Upper lobe of right lung (tissue), 1 donor: ENCODE data around the gene IP6K3. TPM values are rescaled to one million over a fixed set of nuclear protein-coding genes. Genes with fewer than 3 reads are reported as not detected.
A peak's percentile ranks its signal among the peaks of the same experiment; 100 is the strongest.

ENCODE experiments used
- ATAC-seq: fragments of 200-7000 bp; cut with Tn5 transposase; one replicate; pipeline ENCODE4 v1.9.1; 2020; ENCODE audit warnings: mild to moderate bottlenecking, moderate library complexity
- DNase-seq: peaks from one replicate; pipeline ENCODE4 v3.0.0-alpha.2; 2020
- H3K27ac ChIP-seq: fragments of 200-600 bp; one replicate; pipeline ENCODE4 v1.8.0; 2022
- H3K27me3 ChIP-seq: fragments of 200-600 bp; one replicate; pipeline ENCODE4 v1.8.0; 2022; ENCODE audit warnings: mild to moderate bottlenecking
- H3K36me3 ChIP-seq: fragments of 200-600 bp; one replicate; pipeline ENCODE4 v1.8.0; 2022
- H3K4me1 ChIP-seq: fragments of 200-600 bp; one replicate; pipeline ENCODE4 v1.8.0; 2022
- H3K4me3 ChIP-seq: fragments of 200-600 bp; one replicate; pipeline ENCODE4 v1.8.0; 2022; ENCODE audit warnings: mild to moderate bottlenecking
- H3K9me3 ChIP-seq: fragments of 200-600 bp; one replicate; pipeline ENCODE4 v1.8.0; 2022
- intact Hi-C: fragments of 100-400 bp; cut with DNase I; formaldehyde crosslinking; loops from one replicate; pipeline ENCODE4 v1.11.0; 2022
- long read RNA-seq: library from polyadenylated mRNA; unstranded; transcript quantifications from one replicate; pipeline ENCODE4 v2.0.0, GENCODE V29; 2021
- total RNA-seq: library from RNA; stranded (reverse); fragmentation: NEBNext Ultra II Directional; extraction: Animal tissue kit (Norgen Biotek cat#: 25700); gene quantifications from one replicate; pipeline ENCODE4 v1.2.1, GENCODE V29; 2021
- TF ChIP-seq, protein P1 (sequence below): fragments of 200-600 bp; IDR thresholded peaks from one replicate; pipeline ENCODE4 v1.8.0; 2022; ENCODE audit warnings: antibody characterized with exemption
- donor health status: DM: no; HTN: yes; CAD: no; lungs with severe emphysema.

IP6K3 gene, protein sequence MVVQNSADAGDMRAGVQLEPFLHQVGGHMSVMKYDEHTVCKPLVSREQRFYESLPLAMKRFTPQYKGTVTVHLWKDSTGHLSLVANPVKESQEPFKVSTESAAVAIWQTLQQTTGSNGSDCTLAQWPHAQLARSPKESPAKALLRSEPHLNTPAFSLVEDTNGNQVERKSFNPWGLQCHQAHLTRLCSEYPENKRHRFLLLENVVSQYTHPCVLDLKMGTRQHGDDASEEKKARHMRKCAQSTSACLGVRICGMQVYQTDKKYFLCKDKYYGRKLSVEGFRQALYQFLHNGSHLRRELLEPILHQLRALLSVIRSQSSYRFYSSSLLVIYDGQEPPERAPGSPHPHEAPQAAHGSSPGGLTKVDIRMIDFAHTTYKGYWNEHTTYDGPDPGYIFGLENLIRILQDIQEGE
- total RNA-seq: 4.6 TPM
- long read RNA-seq, transcript IP6K3-201 (6 exons, 2,610 nt): major isoform, 6 of 11 reads
- long read RNA-seq, partial matches to known transcripts: 1 of 11 reads
- long read RNA-seq, other reads (novel, unspliced or antisense): 3 of 11 reads

DNA sequence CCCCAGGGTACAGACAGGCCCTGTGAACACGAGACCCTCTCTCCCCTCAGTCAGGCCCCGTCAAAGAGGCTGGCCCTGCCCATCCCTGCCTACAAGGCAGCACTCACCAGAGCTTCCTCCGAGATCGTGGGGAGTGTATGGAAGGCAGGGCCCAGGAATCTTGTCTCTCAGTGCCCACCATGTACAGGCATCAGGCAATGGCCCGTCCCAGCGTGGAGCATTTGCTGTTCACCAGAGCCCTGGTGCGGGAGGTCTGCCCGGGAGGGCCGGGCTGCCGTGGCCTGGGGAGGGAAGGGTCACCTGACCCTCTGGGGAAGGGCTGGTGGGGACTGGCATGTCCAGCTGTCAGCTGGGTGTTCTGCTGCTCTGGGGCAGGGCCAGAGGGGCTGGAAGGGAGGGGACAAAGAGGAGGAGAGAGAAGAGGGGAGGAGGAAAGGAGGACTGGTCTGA is at the start of gene IP6K3:
IP6K3 (minus strand) TSS at position 255 of the 450 bp plus-strand sequence. CDS start 11,429 bp downstream, outside the sequence.
- peaks cover 11% of the 10 kb centered on the region for H3K4me1 ChIP-seq
- peak within 1 kb of the TSS; percentile 84 for H3K27ac ChIP-seq
- intact Hi-C loops: no loop called here
- no peaks in the 10 kb centered on the region for H3K27me3 ChIP-seq
- DNase-seq (no peak), ATAC-seq (peak; percentile 34)
- H3K9me3 ChIP-seq: no peaks in the 10 kb centered on the region
- H3K36me3 ChIP-seq: no peaks in the 10 kb centered on the region
- TF ChIP-seq, protein P1, sequence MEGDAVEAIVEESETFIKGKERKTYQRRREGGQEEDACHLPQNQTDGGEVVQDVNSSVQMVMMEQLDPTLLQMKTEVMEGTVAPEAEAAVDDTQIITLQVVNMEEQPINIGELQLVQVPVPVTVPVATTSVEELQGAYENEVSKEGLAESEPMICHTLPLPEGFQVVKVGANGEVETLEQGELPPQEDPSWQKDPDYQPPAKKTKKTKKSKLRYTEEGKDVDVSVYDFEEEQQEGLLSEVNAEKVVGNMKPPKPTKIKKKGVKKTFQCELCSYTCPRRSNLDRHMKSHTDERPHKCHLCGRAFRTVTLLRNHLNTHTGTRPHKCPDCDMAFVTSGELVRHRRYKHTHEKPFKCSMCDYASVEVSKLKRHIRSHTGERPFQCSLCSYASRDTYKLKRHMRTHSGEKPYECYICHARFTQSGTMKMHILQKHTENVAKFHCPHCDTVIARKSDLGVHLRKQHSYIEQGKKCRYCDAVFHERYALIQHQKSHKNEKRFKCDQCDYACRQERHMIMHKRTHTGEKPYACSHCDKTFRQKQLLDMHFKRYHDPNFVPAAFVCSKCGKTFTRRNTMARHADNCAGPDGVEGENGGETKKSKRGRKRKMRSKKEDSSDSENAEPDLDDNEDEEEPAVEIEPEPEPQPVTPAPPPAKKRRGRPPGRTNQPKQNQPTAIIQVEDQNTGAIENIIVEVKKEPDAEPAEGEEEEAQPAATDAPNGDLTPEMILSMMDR: no peak
- peak within 1 kb of the TSS; percentile 48 for H3K4me3 ChIP-seq

DNA sequence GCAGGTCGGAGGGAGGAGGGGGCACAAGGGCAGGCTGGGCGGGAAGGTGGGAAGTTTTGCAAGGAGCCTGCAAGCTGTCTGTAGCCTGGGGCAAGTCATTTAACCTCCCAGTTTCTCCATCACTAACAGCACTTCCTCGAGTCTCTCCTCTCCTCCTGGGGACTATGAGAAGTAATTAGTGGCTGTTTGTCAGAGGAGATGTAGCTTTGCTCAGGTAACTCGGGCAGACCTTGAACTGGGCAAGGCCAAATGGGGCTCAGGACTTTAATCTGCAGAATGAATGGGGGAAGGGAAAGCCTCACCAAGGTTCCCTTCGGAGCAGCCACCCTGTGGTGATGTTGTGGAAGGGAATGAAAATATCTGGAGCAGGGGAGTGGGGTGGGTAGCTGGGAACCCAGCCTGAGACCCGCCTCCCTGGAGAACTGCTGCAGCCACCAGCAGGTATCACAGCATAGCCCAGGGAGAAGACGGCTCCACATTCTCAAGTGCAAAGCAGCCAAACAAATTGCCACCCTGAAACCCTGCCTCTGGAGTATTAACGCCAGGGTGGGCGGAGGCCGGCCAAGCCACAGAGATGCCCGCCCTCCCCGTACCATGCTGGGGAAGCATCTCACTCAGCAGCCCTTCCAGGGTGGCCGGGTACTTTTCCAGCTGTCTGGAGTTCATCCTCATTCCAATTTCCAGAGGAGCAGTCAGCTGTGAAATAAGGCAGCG is 48.4 kb upstream of the IP6K3 start:
- H3K36me3 ChIP-seq: no peaks in the 10 kb centered on the region
- no peaks in the 10 kb centered on the region for H3K9me3 ChIP-seq
- peaks cover 18% of the 10 kb centered on the region for H3K27me3 ChIP-seq
- ATAC-seq (no peak), DNase-seq (no peak)
- H3K4me1 ChIP-seq: no peaks in the 10 kb centered on the region
- TF ChIP-seq, protein P1: no peak
- H3K4me3 ChIP-seq: no peak overlapping the region
- intact Hi-C loops: no loop called here
- no peak overlapping the region for H3K27ac ChIP-seq

DNA sequence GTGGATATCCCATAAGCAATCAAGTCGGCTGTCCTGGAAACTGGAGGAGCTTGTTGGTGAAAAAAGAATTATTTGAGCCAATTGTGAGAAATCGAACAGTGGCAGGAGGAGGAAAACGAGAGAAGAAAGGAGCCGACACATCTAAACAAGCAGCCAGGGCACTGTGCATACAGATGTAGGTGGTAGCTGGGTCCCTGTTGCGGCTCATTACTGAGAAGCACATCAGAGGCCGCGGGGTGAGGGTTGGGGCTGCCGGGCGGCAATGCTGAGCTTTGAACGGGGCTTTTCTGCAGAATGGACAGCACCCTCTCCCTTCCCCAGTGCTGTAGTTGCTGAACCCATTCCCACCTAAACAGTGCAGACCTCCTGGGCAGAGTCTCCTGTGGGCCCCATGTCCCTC is 46.3 kb upstream of the IP6K3 start:
- no peak for ATAC-seq
- Histone ChIP-seq H3K4me3 (no peak overlapping the region), H3K27me3 (peaks cover 2% of the 10 kb centered on the region), H3K9me3 (no peaks in the 10 kb centered on the region), H3K36me3 (no peaks in the 10 kb centered on the region), H3K4me1 (no peaks in the 10 kb centered on the region), H3K27ac (no peak overlapping the region)
- TF ChIP-seq, protein P1: no peak
- DNase-seq: no peak
- intact Hi-C loops: no loop called here

DNA sequence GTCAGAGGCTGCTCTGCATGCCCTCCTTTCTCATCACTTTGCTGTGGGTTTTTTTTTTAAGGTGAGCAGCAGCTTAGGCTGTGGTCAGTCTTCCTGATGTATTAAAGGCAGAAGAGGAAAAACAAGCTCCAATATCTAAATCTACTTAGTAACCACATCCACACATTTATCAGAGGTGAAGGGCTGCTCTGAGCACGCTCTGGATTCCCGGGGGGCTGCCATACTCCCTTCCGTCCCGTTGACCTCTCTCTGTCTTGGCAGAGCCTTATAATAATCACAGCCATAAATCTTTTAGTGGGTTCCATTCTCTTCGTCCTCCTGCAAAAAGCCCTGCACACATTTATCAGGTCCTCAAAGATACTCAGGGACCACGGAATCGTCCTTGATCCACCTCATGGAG is 44.9 kb upstream of the IP6K3 start:
- no peak for ATAC-seq
- H3K4me3 ChIP-seq: no peak overlapping the region
- H3K36me3 ChIP-seq: no peaks in the 10 kb centered on the region
- H3K9me3 ChIP-seq: no peaks in the 10 kb centered on the region
- H3K27me3 ChIP-seq: no peaks in the 10 kb centered on the region
- intact Hi-C loops: no loop called here
- no peak overlapping the region for H3K27ac ChIP-seq
- H3K4me1 ChIP-seq: peaks cover 13% of the 10 kb centered on the region
- DNase-seq: no peak
- TF ChIP-seq, protein P1: no peak

DNA sequence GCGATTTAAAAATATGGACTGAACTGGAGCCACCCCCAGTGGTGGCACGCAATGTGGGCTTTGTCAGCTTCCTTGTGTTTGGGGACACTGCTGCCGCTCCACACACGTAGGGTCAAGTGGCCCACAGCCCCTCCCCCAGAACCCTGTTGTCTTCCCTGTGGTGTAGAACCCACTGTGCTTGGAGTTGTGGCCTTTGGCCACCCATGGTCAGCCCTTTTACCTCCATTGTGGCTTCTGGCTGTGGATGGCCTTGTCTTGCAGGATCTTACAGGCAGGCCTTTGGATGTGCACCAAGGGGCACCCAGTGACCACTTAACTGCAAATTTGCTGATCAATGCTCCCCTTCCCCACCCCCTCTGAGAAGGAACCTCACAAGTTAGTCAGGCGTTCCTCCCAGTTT is 44.2 kb upstream of the IP6K3 start:
- ATAC-seq (no peak), DNase-seq (no peak)
- Histone ChIP-seq H3K36me3 (no peaks in the 10 kb centered on the region), H3K27me3 (no peaks in the 10 kb centered on the region), H3K4me1 (peaks cover 20% of the 10 kb centered on the region), H3K9me3 (no peaks in the 10 kb centered on the region), H3K4me3 (no peak overlapping the region), H3K27ac (no peak overlapping the region)
- TF ChIP-seq, protein P1: no peak
- intact Hi-C loops: no loop called here
